ENCODE data around the gene CST11. TPM values are rescaled to one million over a fixed set of nuclear protein-coding genes. Genes with fewer than 3 reads are reported as not detected.

Gene CST11
- polyA plus RNA-seq, 3 donors: 0.26 TPM; not detected in 2

GRCh38 chr20:23420943-23421931 lies 31.4 kb downstream of the CST11 start, which contains the start of gene NAPB:
NAPB (minus strand) TSS chr20:23421488; CDS start chr20:23421402, 86 bp downstream.
- peak; percentile 92 for DNase-seq

- DNase-seq: peak; percentile 21
These were observed 32.4 kb downstream of the CST11 start for GRCh38 chr20:23419995-23420901.

- no peak for DNase-seq
These were observed 33.0 kb downstream of the CST11 start for GRCh38 chr20:23419657-23419994.

GRCh38 chr20:23417861-23418260 lies 34.8 kb downstream of the CST11 start:
- DNase-seq: no peak

- DNase-seq: no peak
These were observed 36.6 kb downstream of the CST11 start for GRCh38 chr20:23415959-23416583.

GRCh38 chr20:23415555-23415954 lies 37.1 kb downstream of the CST11 start:
- no peak for DNase-seq

- no peak for DNase-seq
These were observed 38.0 kb downstream of the CST11 start for GRCh38 chr20:23414526-23415188.

GRCh38 chr20:23413862-23414422 lies 38.7 kb downstream of the CST11 start:
- no peak for DNase-seq

GRCh38 chr20:23412026-23412425 lies 40.6 kb downstream of the CST11 start:
- DNase-seq: no peak

- no peak for DNase-seq
These were observed 41.6 kb downstream of the CST11 start for GRCh38 chr20:23410916-23411695.

- no peak for DNase-seq
These were observed 42.9 kb downstream of the CST11 start for GRCh38 chr20:23409800-23410199.

- no peak for DNase-seq
These were observed 43.7 kb downstream of the CST11 start for GRCh38 chr20:23408957-23409356.

GRCh38 chr20:23407781-23408464 lies 44.8 kb downstream of the CST11 start:
- DNase-seq: no peak

GRCh38 chr20:23406880-23407279 lies 45.8 kb downstream of the CST11 start:
- no peak for DNase-seq

- no peak for DNase-seq
These were observed 48.5 kb downstream of the CST11 start for GRCh38 chr20:23404196-23404595.

- DNase-seq: no peak
These were observed 48.9 kb downstream of the CST11 start for GRCh38 chr20:23403751-23404150.

GRCh38 chr20:23401051-23401450 lies 51.6 kb downstream of the CST11 start:
- DNase-seq: no peak
